Left ventricle myocardium inferior (tissue), 1 donor: ENCODE data around the gene PASK. TPM values are rescaled to one million over a fixed set of nuclear protein-coding genes. Genes with fewer than 3 reads are reported as not detected.

Experiments used
- DNase-seq: peaks from one replicate; pipeline ENCODE4 v3.0.0-alpha.2; 2020
- H3K27ac ChIP-seq: fragments of 200-600 bp; replicated peaks from 2 replicates; pipeline ENCODE4 v1.8.0; 2021
- H3K27me3 ChIP-seq: fragments of 200-600 bp; 2 replicates; pipeline ENCODE4 v1.8.0; 2021; ENCODE audit warnings: low read depth
- H3K36me3 ChIP-seq: fragments of 200-600 bp; 2 replicates; pipeline ENCODE4 v1.8.0; 2021
- H3K4me1 ChIP-seq: fragments of 200-600 bp; 2 replicates; pipeline ENCODE4 v1.8.0; 2021
- H3K4me3 ChIP-seq: fragments of 200-600 bp; 2 replicates; pipeline ENCODE4 v1.8.0; 2021; ENCODE audit warnings: mild to moderate bottlenecking, moderate library complexity
- H3K9me3 ChIP-seq: fragments of 200-600 bp; replicated peaks from 2 replicates; pipeline ENCODE4 v1.8.0; 2021
- intact Hi-C: fragments of 100-400 bp; cut with micrococcal nuclease; formaldehyde crosslinking; loops from one replicate; pipeline ENCODE4 v1.11.0; 2022
- total RNA-seq: library from RNA; stranded (reverse); fragmentation: NEBNext Ultra II Directional; extraction: Animal tissue kit (Norgen Biotek cat#: 25700); gene quantifications from one replicate; pipeline ENCODE4 v1.2.1, GENCODE V29; 2021
- TF ChIP-seq, protein P1 (sequence below): fragments of 200-600 bp; IDR thresholded peaks from 2 replicates; pipeline ENCODE4 v1.8.0; 2021; ENCODE audit warnings: antibody characterized with exemption, mild to moderate bottlenecking, borderline replicate concordance
- donor health status: DM: no; HTN: yes; CAD: no; lungs with severe emphysema.

The PASK gene
- total RNA-seq, 1 donor from 2014 or later = 3.4 TPM

DNA sequence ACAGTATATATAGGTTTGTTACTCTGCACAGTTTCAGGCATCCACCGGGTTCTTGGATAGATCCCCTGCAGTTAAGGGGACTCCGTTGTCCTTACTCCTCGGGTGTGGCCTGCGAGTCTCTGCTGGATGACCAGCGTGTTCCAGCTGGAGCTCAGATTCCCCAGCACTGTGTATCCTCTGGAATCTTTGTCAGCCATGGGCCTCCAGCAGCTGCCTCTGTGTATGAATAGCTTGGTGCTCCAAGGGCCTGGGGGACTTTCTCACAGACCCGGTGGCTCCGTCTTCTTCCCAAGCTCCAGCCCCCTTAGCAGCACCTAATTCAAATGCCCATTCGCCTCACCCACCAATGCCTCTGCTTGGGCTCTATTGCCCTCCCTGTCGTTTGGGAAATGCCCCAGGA, 45.5 kb upstream of the PASK start:
- intact Hi-C loops = no loop called here
- TF ChIP-seq, protein P1, sequence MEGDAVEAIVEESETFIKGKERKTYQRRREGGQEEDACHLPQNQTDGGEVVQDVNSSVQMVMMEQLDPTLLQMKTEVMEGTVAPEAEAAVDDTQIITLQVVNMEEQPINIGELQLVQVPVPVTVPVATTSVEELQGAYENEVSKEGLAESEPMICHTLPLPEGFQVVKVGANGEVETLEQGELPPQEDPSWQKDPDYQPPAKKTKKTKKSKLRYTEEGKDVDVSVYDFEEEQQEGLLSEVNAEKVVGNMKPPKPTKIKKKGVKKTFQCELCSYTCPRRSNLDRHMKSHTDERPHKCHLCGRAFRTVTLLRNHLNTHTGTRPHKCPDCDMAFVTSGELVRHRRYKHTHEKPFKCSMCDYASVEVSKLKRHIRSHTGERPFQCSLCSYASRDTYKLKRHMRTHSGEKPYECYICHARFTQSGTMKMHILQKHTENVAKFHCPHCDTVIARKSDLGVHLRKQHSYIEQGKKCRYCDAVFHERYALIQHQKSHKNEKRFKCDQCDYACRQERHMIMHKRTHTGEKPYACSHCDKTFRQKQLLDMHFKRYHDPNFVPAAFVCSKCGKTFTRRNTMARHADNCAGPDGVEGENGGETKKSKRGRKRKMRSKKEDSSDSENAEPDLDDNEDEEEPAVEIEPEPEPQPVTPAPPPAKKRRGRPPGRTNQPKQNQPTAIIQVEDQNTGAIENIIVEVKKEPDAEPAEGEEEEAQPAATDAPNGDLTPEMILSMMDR = no peak
- no peaks in the 10 kb centered on the region for H3K27me3 ChIP-seq
- H3K4me1 ChIP-seq = no peaks in the 10 kb centered on the region
- H3K4me3 ChIP-seq = no peak overlapping the region
- no peak overlapping the region for H3K27ac ChIP-seq
- H3K9me3 ChIP-seq = no peaks in the 10 kb centered on the region
- DNase-seq = no peak
- no peaks in the 10 kb centered on the region for H3K36me3 ChIP-seq

DNA sequence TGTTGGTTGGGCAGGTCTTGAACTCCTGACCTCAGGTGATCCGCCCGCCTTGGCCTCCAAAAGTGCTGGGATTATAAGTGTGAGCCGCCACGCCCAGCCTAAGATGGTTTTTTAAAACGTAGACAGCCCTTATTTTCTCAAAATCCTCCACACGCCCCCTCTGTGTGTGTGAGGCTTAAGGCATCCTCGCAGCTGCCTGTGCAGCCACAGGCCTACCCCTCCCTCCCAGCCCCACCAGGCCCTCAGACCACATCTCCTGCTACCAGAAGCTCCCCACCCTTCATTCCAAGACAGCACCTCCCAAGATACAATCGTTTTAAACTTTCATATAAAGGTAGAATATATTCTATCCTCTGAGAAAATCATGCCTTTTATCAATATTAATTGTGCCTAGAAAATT, 44.0 kb upstream of the PASK start:
- H3K4me3 ChIP-seq = no peak overlapping the region
- H3K9me3 ChIP-seq = no peaks in the 10 kb centered on the region
- no peak for DNase-seq
- no peaks in the 10 kb centered on the region for H3K27me3 ChIP-seq
- intact Hi-C loops = no loop called here
- TF ChIP-seq, protein P1 = no peak
- H3K4me1 ChIP-seq = no peaks in the 10 kb centered on the region
- H3K27ac ChIP-seq = no peak overlapping the region
- H3K36me3 ChIP-seq = no peaks in the 10 kb centered on the region

DNA sequence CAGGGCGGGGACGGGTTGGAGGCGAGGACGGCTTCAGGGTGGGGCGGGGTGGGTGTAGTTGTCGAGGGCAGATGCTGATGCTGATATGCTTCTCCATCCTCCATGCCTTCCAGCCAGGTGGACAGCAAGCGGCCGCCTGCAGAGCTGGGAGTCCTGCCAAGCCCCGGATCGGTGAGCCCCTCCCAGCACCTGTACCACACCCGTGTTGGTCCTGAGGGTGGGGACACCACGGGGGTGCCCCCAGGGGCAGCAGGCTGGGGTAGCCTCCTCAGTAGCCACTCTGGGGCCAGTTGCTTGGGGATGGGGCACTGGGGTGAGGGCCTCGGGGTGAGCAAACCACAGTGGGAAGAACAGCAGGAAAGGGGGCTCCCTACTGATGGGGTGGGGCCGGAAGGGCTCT, 41.8 kb upstream of the PASK start:
- H3K4me1 ChIP-seq = no peaks in the 10 kb centered on the region
- no peaks in the 10 kb centered on the region for H3K36me3 ChIP-seq
- H3K9me3 ChIP-seq = no peaks in the 10 kb centered on the region
- intact Hi-C loops = no loop called here
- H3K4me3 ChIP-seq = no peak overlapping the region
- DNase-seq = no peak
- TF ChIP-seq, protein P1 = no peak
- H3K27me3 ChIP-seq = peaks cover 7% of the 10 kb centered on the region
- H3K27ac ChIP-seq = no peak overlapping the region

DNA sequence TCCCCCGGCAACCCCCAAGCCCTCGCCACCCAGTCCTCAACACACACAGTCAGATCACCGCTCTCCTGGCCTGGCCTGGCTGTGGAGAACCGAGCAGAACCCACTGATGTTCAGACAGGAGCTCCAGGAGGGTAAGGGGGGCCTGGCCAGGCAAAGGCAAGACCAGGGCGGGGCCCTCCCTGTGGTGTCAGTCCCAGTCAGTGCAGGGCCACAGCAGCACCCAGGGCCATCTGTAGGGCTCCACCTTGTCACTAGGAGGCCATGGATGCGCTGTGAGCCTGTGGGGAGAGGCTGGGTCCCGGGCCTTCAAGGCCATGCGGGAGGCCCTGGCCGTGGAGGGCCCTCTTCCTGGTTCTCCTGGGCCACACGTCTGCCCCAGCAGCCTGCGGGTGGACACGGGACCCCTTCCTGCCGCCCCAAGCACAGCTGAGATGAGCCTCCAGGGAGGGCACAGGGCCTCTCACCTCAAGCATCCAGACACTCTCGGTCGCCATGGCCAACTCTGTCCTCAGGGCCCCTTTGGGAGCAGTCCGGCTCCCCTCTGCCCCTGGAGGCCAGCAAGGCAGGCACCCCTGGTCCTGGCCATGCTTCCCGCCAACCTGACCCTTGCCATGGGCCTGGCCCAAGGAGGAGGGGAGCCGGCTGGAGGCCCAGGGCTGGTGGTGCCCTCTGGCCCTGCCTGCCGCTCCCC, 41.2 kb upstream of the PASK start:
- intact Hi-C loops = no loop called here
- TF ChIP-seq, protein P1 = no peak
- Histone ChIP-seq H3K9me3 (no peaks in the 10 kb centered on the region), H3K4me3 (no peak overlapping the region), H3K27me3 (peaks cover 7% of the 10 kb centered on the region), H3K36me3 (no peaks in the 10 kb centered on the region), H3K27ac (no peak overlapping the region), H3K4me1 (no peaks in the 10 kb centered on the region)
- no peak for DNase-seq

DNA sequence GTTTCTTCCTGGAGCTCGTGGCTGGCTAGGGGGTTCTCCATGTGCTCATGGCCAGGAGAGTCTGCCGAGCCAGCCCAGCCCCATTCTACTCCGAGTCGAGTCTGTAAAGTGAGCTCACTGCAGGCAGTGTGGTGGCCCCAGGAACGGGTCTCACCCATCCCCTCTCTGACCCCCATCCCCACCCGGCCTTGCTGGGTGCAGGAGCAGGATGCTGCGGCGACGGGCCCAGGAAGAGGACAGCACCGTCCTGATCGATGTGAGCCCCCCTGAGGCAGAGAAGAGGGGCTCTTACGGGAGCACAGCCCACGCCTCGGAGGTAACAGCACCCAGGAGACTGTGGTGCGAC, 40.6 kb upstream of the PASK start:
- TF ChIP-seq, protein P1 = no peak
- Histone ChIP-seq H3K27ac (no peak overlapping the region), H3K4me3 (no peak overlapping the region), H3K27me3 (peaks cover 7% of the 10 kb centered on the region), H3K4me1 (no peaks in the 10 kb centered on the region), H3K36me3 (no peaks in the 10 kb centered on the region), H3K9me3 (no peaks in the 10 kb centered on the region)
- DNase-seq = no peak
- intact Hi-C loops = no loop called here
